CD4-positive, alpha-beta T cell (primary cell): ENCODE data around the gene FOXN1. TPM values are rescaled to one million over a fixed set of nuclear protein-coding genes. Genes with fewer than 3 reads are reported as not detected.

Experiments
- ATAC-seq: fragments of 200-7000 bp; cut with Tn5 transposase; one replicate; pipeline ENCODE4 v1.10.0; 2022; ENCODE audit warnings: mild to moderate bottlenecking; ENCODE audit not compliant: poor library complexity
- CTCF ChIA-PET: fragments of 350-600 bp; sonication (Branson Sonifier 250); formaldehyde crosslinking; loops from one replicate; lab custom pipeline; 2021; ENCODE audit warnings: antibody characterized with exemption, inconsistent platforms; lab: Charles Lee
- POLR2A ChIA-PET: fragments of 350-600 bp; sonication (Branson Sonifier 250); formaldehyde crosslinking; loops from one replicate; lab custom pipeline; 2021; ENCODE audit warnings: antibody characterized with exemption, inconsistent platforms; lab: Charles Lee
- DNase-seq, 14 experiments: peaks; one replicate each; pipeline ENCODE4 v3.0.0-alpha.2; 2013 to 2020; ENCODE audit warnings: mixed read lengths in 2 of 14
- H3K27ac ChIP-seq, 2 donors: one replicate each; pipeline versions ENCODE4 v1.5.1 to v1.7.0; 2013; ENCODE audit warnings: low read length in 2 of 2, low read depth in 1 of 2, mild to moderate bottlenecking in 1 of 2
- H3K27me3 ChIP-seq, 2 experiments: 1 replicate in 1 of 2; 2 replicates in 1 of 2; pipeline versions ENCODE4 v1.6.1 to v1.7.0; 2013; ENCODE audit warnings: low read length in 2 of 2, control low read depth in 1 of 2, mild to moderate bottlenecking in 1 of 2, moderate library complexity in 1 of 2; ENCODE audit not compliant: insufficient read depth in 2 of 2, control insufficient read depth in 1 of 2
- H3K36me3 ChIP-seq: one replicate; pipeline ENCODE4 v1.6.1; 2013; ENCODE audit warnings: low read length, control low read depth; ENCODE audit not compliant: insufficient read depth
- H3K4me1 ChIP-seq: one replicate; pipeline ENCODE4 v1.6.1; 2013; ENCODE audit warnings: low read length, control low read depth; ENCODE audit not compliant: insufficient read depth
- H3K4me3 ChIP-seq: one replicate; pipeline ENCODE4 v1.5.1; 2013; ENCODE audit warnings: mild to moderate bottlenecking, low read length, moderate library complexity
- H3K9me3 ChIP-seq, 2 experiments: 1 replicate in 1 of 2; 2 replicates in 1 of 2; pipeline versions ENCODE4 v1.6.1 to v1.7.0; 2013; ENCODE audit warnings: low read length in 2 of 2, mild to moderate bottlenecking in 2 of 2, control low read depth in 1 of 2, moderate library complexity in 1 of 2; ENCODE audit not compliant: control insufficient read depth in 1 of 2, insufficient read depth in 1 of 2
- H3K27ac Mint-ChIP-seq: one replicate; pipeline ENCODE4 v1.8.0; 2020; ENCODE audit warnings: mixed read lengths
- H3K27me3 Mint-ChIP-seq: one replicate; pipeline ENCODE4 v1.8.0; 2021; ENCODE audit warnings: mixed read lengths
- H3K36me3 Mint-ChIP-seq: one replicate; pipeline ENCODE4 v1.8.0; 2021; ENCODE audit warnings: low read depth, mixed read lengths
- H3K4me1 Mint-ChIP-seq: one replicate; pipeline ENCODE4 v1.8.0; 2021; ENCODE audit warnings: low read depth, mixed read lengths
- H3K4me3 Mint-ChIP-seq: one replicate; pipeline ENCODE4 v1.8.0; 2020; ENCODE audit warnings: mild to moderate bottlenecking, mixed read lengths
- H3K9me3 Mint-ChIP-seq: one replicate; pipeline ENCODE4 v1.8.0; 2020; ENCODE audit warnings: mixed read lengths
- intact Hi-C, 2 experiments: fragments of 100-400 bp; cut with DNase I in 1 of 2; cut with micrococcal nuclease in 1 of 2; formaldehyde crosslinking; loops; one replicate each; pipeline versions ENCODE4 v1.15.1 to v1.9.0; 2023 to 2025; cut with DNase I, micrococcal nuclease
- total RNA-seq, 174 experiments: library from RNA in 2 of 174; stranded (reverse) in 2 of 174; gene quantifications; one replicate each; pipeline ENCODE4 v1.2.3 and lab custom pipeline; 2021 to 2026
- TF ChIP-seq, protein P1 (sequence below): fragments of 200-600 bp; IDR thresholded peaks from one replicate; pipeline ENCODE4 v1.8.0; 2022; ENCODE audit warnings: antibody characterized with exemption, mild to moderate bottlenecking

The FOXN1 gene
- total RNA-seq, 2 experiments from 2014 or later, result not detected

- Histone ChIP-seq H3K9me3 (no peaks in the 10 kb centered on the region), H3K27me3 (no peaks in the 10 kb centered on the region), H3K36me3 (peaks cover 18% of the 10 kb centered on the region), H3K27ac (no peak overlapping the region), H3K4me1 (peaks cover 26% of the 10 kb centered on the region), H3K4me3 (no peak overlapping the region)
- CTCF ChIA-PET, result no interaction called here
- no peak overlapping the region for H3K4me3 Mint-ChIP-seq
- DNase-seq, result no peak
- TF ChIP-seq, protein P1, sequence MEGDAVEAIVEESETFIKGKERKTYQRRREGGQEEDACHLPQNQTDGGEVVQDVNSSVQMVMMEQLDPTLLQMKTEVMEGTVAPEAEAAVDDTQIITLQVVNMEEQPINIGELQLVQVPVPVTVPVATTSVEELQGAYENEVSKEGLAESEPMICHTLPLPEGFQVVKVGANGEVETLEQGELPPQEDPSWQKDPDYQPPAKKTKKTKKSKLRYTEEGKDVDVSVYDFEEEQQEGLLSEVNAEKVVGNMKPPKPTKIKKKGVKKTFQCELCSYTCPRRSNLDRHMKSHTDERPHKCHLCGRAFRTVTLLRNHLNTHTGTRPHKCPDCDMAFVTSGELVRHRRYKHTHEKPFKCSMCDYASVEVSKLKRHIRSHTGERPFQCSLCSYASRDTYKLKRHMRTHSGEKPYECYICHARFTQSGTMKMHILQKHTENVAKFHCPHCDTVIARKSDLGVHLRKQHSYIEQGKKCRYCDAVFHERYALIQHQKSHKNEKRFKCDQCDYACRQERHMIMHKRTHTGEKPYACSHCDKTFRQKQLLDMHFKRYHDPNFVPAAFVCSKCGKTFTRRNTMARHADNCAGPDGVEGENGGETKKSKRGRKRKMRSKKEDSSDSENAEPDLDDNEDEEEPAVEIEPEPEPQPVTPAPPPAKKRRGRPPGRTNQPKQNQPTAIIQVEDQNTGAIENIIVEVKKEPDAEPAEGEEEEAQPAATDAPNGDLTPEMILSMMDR, result no peak
- no peak for ATAC-seq
- intact Hi-C loops, result loop anchor here (5.0 to 10.0 kb wide), 3 partner anchors 68 to 737 kb away; partner anchors contain the start of gene RSKR (in 1 of the 2)
- H3K27ac Mint-ChIP-seq, result no peak overlapping the region
- H3K9me3 Mint-ChIP-seq, result no peaks in the 10 kb centered on the region
- peaks cover 25% of the 10 kb centered on the region for H3K4me1 Mint-ChIP-seq
- H3K36me3 Mint-ChIP-seq, result peaks cover 9% of the 10 kb centered on the region
- POLR2A ChIA-PET, result no interaction called here
- H3K27me3 Mint-ChIP-seq, result no peaks in the 10 kb centered on the region
Measured at GRCh38 chr17:28544402-28545140, 38.4 kb downstream of the FOXN1 start.

DNA sequence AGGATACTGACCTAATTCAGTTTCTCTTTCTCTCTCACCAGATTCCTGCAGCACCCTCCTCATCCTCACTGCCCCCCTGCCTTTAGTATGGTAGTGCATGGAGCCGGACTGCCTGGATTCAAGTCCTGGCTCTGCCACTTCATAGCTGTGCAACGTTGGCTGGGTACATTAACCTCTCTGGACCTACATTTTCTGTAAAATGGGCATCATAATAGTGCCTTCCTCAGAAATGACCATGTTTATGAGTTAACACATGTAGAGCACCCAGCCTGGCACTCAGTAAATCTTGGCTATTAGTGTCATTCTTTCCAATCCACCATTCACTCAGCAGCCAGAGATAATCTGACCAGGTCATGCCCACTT, 39.0 kb downstream of the FOXN1 start:
- DNase-seq (no peak), ATAC-seq (no peak)
- CTCF ChIA-PET, result no interaction called here
- H3K36me3 ChIP-seq, result peaks cover 18% of the 10 kb centered on the region
- no peaks in the 10 kb centered on the region for H3K9me3 ChIP-seq
- Mint-ChIP-seq H3K4me1 (peaks cover 30% of the 10 kb centered on the region), H3K27ac (no peak overlapping the region), H3K4me3 (no peak overlapping the region), H3K27me3 (no peaks in the 10 kb centered on the region), H3K9me3 (no peaks in the 10 kb centered on the region), H3K36me3 (peaks cover 9% of the 10 kb centered on the region)
- H3K4me3 ChIP-seq, result no peak overlapping the region
- TF ChIP-seq, protein P1, result no peak
- POLR2A ChIA-PET, result no interaction called here
- H3K4me1 ChIP-seq, result peaks cover 32% of the 10 kb centered on the region
- H3K27me3 ChIP-seq, result no peaks in the 10 kb centered on the region
- H3K27ac ChIP-seq, result no peak overlapping the region
- intact Hi-C loops, result loop anchor here in 1 of 2 experiments (5.0 to 10.0 kb wide), 2 partner anchors 67 to 160 kb away; partner anchors contain the start of gene RSKR

DNA sequence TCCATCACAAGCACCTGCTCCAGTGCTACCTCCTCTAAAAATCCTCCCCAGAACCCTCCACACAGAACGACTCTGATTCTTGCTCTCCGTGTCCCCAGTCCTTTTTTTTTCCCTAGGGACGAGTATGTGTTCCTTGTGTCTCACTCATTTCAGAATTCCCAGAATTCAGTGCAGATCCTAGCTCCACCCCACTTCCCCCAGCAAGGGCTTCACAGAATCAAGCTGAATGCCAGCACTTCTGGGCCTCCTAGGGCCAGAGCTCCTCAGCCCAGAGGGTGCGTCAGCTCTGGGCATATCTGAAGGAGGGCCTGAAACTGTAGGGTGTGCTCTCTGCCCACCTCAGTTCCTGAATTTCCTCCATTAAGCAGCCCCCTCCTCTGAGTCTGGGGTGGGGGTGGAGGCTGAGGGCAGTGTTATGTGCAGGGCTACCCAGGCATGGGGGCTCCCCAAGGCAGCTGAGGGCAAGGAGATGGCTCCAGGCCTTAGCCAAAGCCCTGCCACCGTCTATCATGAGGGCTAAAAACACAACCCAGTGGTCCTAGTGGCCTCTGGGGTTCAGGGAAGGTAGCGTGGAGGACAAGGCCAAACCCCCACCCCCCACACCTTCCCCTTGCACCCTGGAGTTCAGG, 39.8 kb downstream of the FOXN1 start:
- Histone ChIP-seq H3K9me3 (no peaks in the 10 kb centered on the region), H3K4me1 (peaks cover 40% of the 10 kb centered on the region), H3K27me3 (no peaks in the 10 kb centered on the region), H3K4me3 (no peak overlapping the region), H3K27ac (no peak overlapping the region), H3K36me3 (peaks cover 18% of the 10 kb centered on the region)
- ATAC-seq (no peak), DNase-seq (no peak)
- Mint-ChIP-seq H3K36me3 (peaks cover 9% of the 10 kb centered on the region), H3K27ac (peak overlapping the region; percentile 56), H3K9me3 (no peaks in the 10 kb centered on the region), H3K4me3 (no peak overlapping the region), H3K4me1 (peaks cover 38% of the 10 kb centered on the region), H3K27me3 (no peaks in the 10 kb centered on the region)
- ChIA-PET POLR2A (interaction anchor here (0.8 kb wide), 1 partner anchor 54 kb away, joined by 3 read pairs; no protein-coding TSS in a partner anchor), CTCF (no interaction called here)
- intact Hi-C loops, result loop anchor here in 1 of 2 experiments (5.0 to 10.0 kb wide), 2 partner anchors 66 to 161 kb away; partner anchors contain the start of gene RSKR
- TF ChIP-seq, protein P1, result no peak
